ENCODE results near the gene XPNPEP3. TPM values are rescaled to one million over a fixed set of nuclear protein-coding genes. Genes with fewer than 3 reads are reported as not detected.
"Not testable (repeated sequence)": the region's sequence is repeated elsewhere in the genome, so short reads cannot be mapped to it uniquely, and the experiment has no call there.

Gene XPNPEP3
- total RNA-seq, 6 experiments from 2014 or later, result 22.7 to 30.5 (median 29.0) TPM

DNA sequence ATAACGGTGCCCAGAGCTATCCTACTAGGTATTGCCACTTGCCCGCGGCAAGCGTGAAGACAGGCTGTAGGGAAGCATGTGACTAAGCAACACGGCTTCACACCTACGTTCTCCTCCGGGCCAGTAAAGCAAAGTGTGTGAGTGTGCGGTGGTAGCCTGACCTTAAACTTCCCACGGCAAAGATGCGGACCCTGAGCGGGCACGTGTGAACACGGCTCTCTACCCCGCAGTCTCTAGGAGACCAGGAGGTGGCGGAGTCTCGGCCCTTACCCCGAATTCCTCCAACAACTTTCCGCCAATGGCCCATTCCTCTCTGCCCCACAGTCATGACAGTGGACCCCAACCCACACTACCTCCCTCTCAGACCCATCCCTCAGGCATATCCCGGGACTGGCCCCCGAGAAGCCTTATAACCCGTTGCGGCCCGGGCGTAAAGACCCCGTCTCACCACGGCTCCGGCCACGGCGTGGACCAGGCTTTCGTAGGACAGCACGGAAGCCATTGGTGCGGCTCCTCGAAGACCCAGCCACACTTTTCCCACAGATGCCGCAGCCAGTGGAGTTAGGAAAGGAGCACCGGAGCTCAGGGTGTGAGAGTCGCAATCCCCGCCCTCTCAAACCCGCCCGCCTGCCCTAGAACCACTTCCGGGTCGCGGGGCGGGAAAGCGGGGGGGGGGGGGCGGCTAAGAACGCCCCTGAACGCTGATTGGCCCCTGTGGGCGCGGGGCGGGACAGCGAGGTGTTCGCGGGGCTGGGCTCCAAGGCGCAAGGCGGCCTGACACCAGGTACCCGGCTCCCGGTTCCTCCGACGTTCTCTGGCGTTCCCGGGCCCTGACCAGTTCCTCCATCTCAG, 38.0 kb upstream of the XPNPEP3 start, which contains the start of gene SLC25A17:
Gene SLC25A17, minus strand, starts transcription at position 600 of the 852 bp plus-strand sequence. Its CDS starts 98 bp downstream, at position 502.
- peak; percentile 69 for DNase-seq
- Mint-ChIP-seq H3K27me3 (ENCODE audit: insufficient read depth) (0 out of 2 replicates have a peak, but pooled peaks cover 3% of the 10 kb centered on the region), H3K4me1 (ENCODE audit: low read depth) (peaks cover 30% of the 10 kb centered on the region), H3K4me3 (peak within 1 kb of the TSS; percentile 92), H3K36me3 (ENCODE audit: low read depth) (peaks cover 21% of the 10 kb centered on the region), H3K9me3 (no peaks in the 10 kb centered on the region), H3K27ac (peak within 1 kb of the TSS; percentile 86)
- TF ChIP-seq, protein P1, sequence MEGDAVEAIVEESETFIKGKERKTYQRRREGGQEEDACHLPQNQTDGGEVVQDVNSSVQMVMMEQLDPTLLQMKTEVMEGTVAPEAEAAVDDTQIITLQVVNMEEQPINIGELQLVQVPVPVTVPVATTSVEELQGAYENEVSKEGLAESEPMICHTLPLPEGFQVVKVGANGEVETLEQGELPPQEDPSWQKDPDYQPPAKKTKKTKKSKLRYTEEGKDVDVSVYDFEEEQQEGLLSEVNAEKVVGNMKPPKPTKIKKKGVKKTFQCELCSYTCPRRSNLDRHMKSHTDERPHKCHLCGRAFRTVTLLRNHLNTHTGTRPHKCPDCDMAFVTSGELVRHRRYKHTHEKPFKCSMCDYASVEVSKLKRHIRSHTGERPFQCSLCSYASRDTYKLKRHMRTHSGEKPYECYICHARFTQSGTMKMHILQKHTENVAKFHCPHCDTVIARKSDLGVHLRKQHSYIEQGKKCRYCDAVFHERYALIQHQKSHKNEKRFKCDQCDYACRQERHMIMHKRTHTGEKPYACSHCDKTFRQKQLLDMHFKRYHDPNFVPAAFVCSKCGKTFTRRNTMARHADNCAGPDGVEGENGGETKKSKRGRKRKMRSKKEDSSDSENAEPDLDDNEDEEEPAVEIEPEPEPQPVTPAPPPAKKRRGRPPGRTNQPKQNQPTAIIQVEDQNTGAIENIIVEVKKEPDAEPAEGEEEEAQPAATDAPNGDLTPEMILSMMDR (IDR thresholded peaks at IDR 0.05), result peak; percentile 57

DNA sequence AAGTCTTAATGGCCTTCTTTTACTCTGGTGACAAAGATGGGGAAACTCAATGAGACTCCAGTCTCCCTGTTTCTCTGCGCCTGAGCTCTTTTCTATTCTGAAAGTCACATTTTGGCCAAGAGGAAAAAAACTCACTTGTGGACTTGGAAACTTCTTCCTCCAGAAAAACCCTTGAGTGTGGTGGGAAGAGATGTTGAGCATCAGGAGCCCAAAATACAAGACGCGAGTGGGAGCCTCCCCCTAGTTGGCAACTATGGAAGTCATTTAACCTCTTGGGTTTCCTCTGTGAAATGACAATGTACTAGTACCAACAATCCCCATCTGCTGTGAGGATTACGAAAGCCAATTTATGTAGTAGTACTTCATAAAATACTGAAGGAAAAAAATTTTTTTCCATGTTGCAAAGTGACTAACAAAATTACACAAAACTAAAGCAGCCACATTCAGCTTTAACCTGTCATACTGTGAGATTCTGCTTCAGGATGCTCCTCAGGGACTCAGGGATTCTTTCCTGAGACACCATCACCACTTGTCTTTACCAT, 37.3 kb upstream of the XPNPEP3 start:
- Mint-ChIP-seq H3K9me3 (no peaks in the 10 kb centered on the region), H3K27ac (peak overlapping the region; percentile 86), H3K4me1 (ENCODE audit: low read depth) (peaks cover 30% of the 10 kb centered on the region), H3K36me3 (ENCODE audit: low read depth) (peaks cover 15% of the 10 kb centered on the region), H3K27me3 (ENCODE audit: insufficient read depth) (0 out of 2 replicates have a peak, but pooled peaks cover 3% of the 10 kb centered on the region), H3K4me3 (peak overlapping the region; percentile 92)
- TF ChIP-seq, protein P1 (IDR thresholded peaks at IDR 0.05), result no peak; the same call in 1 of the 2 replicates
- peak; percentile 58 for DNase-seq

DNA sequence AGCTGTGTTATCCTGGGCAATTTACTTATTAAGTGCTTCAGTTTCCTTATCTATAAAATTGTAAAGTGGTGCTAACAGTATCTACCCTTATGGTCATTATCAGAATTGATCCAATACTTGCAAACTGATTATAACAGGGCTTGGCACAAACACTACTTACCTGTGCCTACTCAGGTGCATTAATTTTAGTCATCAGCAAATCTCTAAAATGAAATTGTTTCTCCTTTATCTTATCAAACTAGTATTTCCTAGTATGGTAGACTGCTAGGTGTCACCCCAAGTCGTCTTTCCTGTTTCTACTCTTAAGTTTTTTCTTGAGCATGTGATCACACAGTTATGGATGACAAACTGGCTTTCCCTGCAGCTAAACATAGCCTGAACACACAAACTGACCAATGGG, 33.5 kb upstream of the XPNPEP3 start:
- TF ChIP-seq, protein P1 (IDR thresholded peaks at IDR 0.05), result no peak
- DNase-seq, result no peak
- Mint-ChIP-seq H3K27ac (no peak overlapping the region), H3K4me3 (no peak overlapping the region), H3K27me3 (ENCODE audit: insufficient read depth) (0 out of 2 replicates have a peak, but pooled peaks cover 3% of the 10 kb centered on the region), H3K9me3 (no peaks in the 10 kb centered on the region), H3K36me3 (ENCODE audit: low read depth) (peaks cover 18% of the 10 kb centered on the region), H3K4me1 (ENCODE audit: low read depth) (peaks cover 13% of the 10 kb centered on the region)

DNA sequence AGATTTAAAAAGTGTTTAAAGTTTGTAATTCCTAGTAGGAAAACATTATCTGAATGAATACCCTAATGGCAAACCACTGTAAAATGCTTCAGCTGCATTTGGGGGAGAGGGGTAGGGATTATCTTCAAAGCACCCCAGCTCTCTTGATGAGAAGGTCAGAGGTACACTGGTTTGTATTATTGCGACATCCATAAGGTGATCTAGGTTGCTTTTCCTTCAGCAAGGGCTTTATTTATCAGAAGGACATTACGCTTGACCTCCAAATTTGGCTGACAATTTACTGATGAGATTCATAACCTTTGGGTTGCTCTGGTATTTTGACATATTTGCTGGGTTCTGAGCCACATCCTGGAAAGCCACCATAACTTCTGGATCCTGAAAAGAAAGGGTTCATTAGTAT, 30.7 kb upstream of the XPNPEP3 start:
- H3K4me1 Mint-ChIP-seq (ENCODE audit: low read depth); DNase-seq; H3K9me3 Mint-ChIP-seq; H3K27me3 Mint-ChIP-seq (ENCODE audit: insufficient read depth); H3K4me3 Mint-ChIP-seq; H3K27ac Mint-ChIP-seq: not testable (repeated sequence)
- H3K36me3 Mint-ChIP-seq (ENCODE audit: low read depth), result peaks cover 31% of the 10 kb centered on the region; the same call in 1 of the 2 replicates

DNA sequence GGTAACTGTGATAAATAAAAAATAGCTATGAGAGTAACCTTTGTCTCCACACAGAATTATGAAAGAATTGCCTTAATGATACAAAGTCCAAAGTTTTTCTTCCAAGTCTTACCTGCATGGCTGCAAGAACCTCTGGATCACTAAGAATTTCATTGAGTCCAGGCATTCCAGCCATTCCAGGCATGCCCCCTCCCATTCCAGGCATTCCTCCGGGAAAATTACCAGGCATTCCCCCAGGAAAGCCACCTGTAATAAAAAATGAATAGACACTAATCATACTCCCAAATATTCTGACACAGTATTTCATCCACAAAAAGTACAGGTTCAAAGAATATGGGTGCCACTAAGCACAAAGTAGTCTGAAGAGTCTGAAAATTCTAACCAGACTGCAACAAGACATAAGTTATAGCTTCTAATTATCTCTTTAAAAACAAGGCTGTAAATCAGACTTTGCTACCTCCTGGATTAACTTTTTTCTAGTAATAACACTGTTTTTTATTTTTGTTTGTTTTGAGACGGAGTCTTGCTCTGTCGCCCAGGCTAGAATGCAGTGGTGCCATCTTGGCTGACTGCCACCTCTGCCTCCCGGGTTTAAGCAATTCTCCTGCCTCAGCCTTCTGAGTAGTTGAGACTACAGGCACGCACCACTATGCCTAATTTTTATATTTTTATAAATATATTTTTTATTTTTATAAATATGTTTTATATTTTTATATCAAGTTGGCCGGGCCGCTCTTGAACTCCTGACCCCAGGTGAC, 29.8 kb upstream of the XPNPEP3 start:
- TF ChIP-seq, protein P1 (IDR thresholded peaks at IDR 0.05), result no peak
- no peak for DNase-seq
- Mint-ChIP-seq H3K27ac (no peak overlapping the region), H3K9me3 (no peaks in the 10 kb centered on the region), H3K4me3 (no peak overlapping the region), H3K36me3 (ENCODE audit: low read depth) (peaks cover 32% of the 10 kb centered on the region; the same call in 1 of the 2 replicates), H3K27me3 (ENCODE audit: insufficient read depth) (peaks cover 2% of the 10 kb centered on the region; the same call in 1 of the 2 replicates), H3K4me1 (ENCODE audit: low read depth) (no peaks in the 10 kb centered on the region)
